ENCODE measurements around the gene PRR14.
"Not testable (repeated sequence)": the region's sequence is repeated elsewhere in the genome, so short reads cannot be mapped to it uniquely, and the experiment has no call there.

Gene PRR14

DNA sequence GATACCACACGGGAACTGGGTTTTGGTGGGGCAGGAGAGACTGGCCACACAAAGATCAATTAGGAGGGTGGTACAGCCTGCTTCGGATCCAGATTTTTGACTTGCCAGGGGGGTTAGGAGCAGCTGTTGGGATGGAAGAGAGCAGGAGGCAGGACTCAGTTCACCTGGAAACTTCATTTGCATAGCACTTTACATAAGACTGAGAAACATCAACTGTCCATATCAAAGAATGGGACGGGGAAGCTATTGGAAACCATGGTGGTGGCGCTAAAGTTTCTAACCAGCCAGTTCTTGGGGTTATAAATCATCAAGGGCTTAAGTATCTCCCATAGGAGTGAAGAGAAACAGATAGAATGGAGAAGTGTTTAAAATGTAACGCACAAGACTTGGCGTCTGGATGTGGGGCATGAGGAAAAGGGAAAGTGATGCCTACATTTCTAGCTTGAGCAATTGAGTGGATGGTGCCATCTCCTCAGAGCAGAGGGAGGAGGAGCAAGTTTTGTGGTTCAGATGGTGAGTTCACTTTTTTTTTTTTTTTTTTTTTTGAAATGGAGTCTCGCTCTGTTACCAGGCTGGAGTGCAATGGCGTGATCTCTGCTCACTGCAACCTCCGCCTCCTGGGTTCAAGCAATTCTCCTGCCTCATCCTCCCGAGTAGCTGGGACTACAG is 41.8 kb downstream of the PRR14 start:
- TF ChIP-seq BHLHE40 (IDR thresholded peaks at IDR 0.05; ENCODE audit: borderline replicate concordance) (no peak), FOXA1 (IDR thresholded peaks at IDR 0.05) (no peak), ELF4 (IDR thresholded peaks at IDR 0.05) (no peak), FOXK2 (IDR thresholded peaks at IDR 0.05) (no peak), FOXM1 (IDR thresholded peaks at IDR 0.05; ENCODE audit: borderline replicate concordance) (no peak), SP1 (IDR thresholded peaks at IDR 0.05) (no peak), NFRKB (IDR thresholded peaks at IDR 0.05) (no peak), ARNT (IDR thresholded peaks at IDR 0.05) (no peak)
- ChIA-PET CTCF (interaction anchor here (0.6 to 1.1 kb wide), 5 partner anchors 9 to 1342 kb away, joined by 3 to 4 read pairs (median 3); partner anchors contain the start of gene TBX6), POLR2A (interaction anchor here (3.4 kb wide), 1 partner anchor 33 kb away, joined by 27 read pairs; the partner anchor contains the start of gene FBRS)
- no peak for DNase-seq (ENCODE audit: extremely low spot score)

GRCh38 chr16:30694926-30695693 is 44.4 kb downstream of the PRR14 start:
- ChIA-PET CTCF (interaction anchor here (0.7 to 2.3 kb wide), 8 partner anchors 9 to 258 kb away, joined by 3 to 11 read pairs (median 6); partner anchors contain the start of gene PRR14), POLR2A (interaction anchor here (0.8 to 3.4 kb wide), 7 partner anchors 22 to 53 kb away, joined by 3 to 27 read pairs (median 4); partner anchors contain the start of genes FBRS, PHKG2 and PRR14)
- no peak for DNase-seq (ENCODE audit: extremely low spot score)

GRCh38 chr16:30696646-30697045 is 45.9 kb downstream of the PRR14 start:
- CTCF ChIA-PET: interaction anchor here (0.5 to 1.8 kb wide), 5 partner anchors 10 to 267 kb away, joined by 3 to 7 read pairs (median 4); partner anchors contain the start of genes DCTPP1 and FBRS
- not testable (repeated sequence) for DNase-seq (ENCODE audit: extremely low spot score)

More at GRCh38 chr16:30694926-30695693, 44.4 kb downstream of the PRR14 start:
- TF ChIP-seq PKNOX1 (IDR thresholded peaks at IDR 0.05) (no peak), LEF1 (IDR thresholded peaks at IDR 0.05; ENCODE audit: borderline replicate concordance) (no peak), SP1 (IDR thresholded peaks at IDR 0.05) (no peak), FOXA1 (IDR thresholded peaks at IDR 0.05) (no peak), FOXM1 (IDR thresholded peaks at IDR 0.05; ENCODE audit: borderline replicate concordance) (no peak), HDGF (IDR thresholded peaks at IDR 0.05; ENCODE audit: borderline replicate concordance) (no peak), SUZ12 (IDR thresholded peaks at IDR 0.05) (no peak), NFRKB (IDR thresholded peaks at IDR 0.05) (no peak), ELF4 (IDR thresholded peaks at IDR 0.05) (no peak)

DNA sequence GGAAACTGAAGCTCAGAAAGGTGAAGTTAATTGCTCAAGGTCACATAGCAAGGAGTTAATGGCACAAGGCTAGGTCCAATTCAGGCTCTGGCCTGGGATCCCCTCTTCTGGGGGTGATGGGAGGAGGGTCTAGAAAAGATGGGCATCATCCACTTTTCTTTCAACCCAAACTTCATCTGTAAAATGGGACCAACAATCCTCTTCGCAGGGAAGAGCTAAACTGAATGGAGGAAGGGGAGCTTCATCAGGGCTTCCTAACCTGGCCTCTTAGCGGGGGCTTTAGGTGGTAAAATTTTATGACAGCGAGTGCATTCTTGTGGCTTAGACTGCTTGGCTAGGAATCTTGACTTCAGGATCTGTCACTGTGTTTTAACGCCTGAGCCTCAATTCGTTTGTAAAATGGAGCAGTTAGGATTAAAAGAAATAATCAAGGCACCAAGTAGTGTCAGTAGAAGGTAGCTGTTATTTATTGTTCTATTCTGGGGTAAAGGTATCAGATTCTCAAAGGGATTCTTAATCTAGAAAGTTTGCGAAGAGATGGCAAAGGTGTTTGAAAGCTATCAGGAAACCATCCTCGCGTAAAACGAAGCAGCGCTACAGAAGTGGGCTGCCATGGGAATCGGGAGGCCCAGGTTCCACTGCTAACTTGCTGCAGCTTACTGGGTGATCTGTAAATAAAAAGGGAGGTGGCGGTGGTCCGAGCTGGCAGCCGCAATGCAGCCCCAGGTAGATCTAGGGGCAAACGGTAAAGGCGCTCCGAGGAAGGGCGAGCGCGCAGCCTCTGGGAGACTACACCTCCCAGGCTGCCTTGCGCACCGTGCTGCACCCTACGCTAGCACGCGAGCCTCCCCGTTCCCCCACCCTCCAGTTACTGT is 46.7 kb downstream of the PRR14 start:
- POLR2A ChIA-PET: interaction anchor here (0.5 to 3.7 kb wide), 25 partner anchors 9 to 890 kb away, joined by 3 to 57 read pairs (median 4); partner anchors contain the start of genes DCTPP1, FBRS, PHKG2 and PRR14
- DNase-seq (ENCODE audit: extremely low spot score): peak; percentile 99
- peak; percentile 97 for TF ChIP-seq ARNT (IDR thresholded peaks at IDR 0.05)
- TF ChIP-seq L3MBTL2 (conservative IDR thresholded peaks at IDR 0.05): peak; percentile 63
- no peak for TF ChIP-seq BHLHE40 (IDR thresholded peaks at IDR 0.05; ENCODE audit: borderline replicate concordance)
- CTCF ChIA-PET: interaction anchor here (0.5 to 1.8 kb wide), 6 partner anchors 11 to 268 kb away, joined by 3 to 7 read pairs (median 4); partner anchors contain the start of genes DCTPP1 and FBRS

More at GRCh38 chr16:30696646-30697045, 45.9 kb downstream of the PRR14 start:
- POLR2A ChIA-PET: interaction anchor here (0.6 to 3.7 kb wide), 17 partner anchors 8 to 889 kb away, joined by 3 to 57 read pairs (median 5); partner anchors contain the start of genes DCTPP1, FBRS, PHKG2 and PRR14

GRCh38 chr16:30698139-30698815 is 47.5 kb downstream of the PRR14 start:
- ChIA-PET POLR2A (interaction anchor here (0.7 to 3.7 kb wide), 26 partner anchors 9 to 344 kb away, joined by 3 to 57 read pairs (median 4); partner anchors contain the start of genes DCTPP1, FBRS, PHKG2 and ZNF688), CTCF (interaction anchor here (0.9 to 1.8 kb wide), 3 partner anchors 13 to 40 kb away, joined by 3 to 7 read pairs (median 5); partner anchors contain the start of gene FBRS)
- DNase-seq (ENCODE audit: extremely low spot score): peak; percentile 99
- TF ChIP-seq CTBP1 (IDR thresholded peaks at IDR 0.05; ENCODE audit: borderline replicate concordance): no peak
- TF ChIP-seq FOXM1 (IDR thresholded peaks at IDR 0.05; ENCODE audit: borderline replicate concordance): peak; percentile 97
- no peak for TF ChIP-seq FOXA1 (IDR thresholded peaks at IDR 0.05)
- TF ChIP-seq BHLHE40 (IDR thresholded peaks at IDR 0.05; ENCODE audit: borderline replicate concordance): no peak
- TF ChIP-seq L3MBTL2 (conservative IDR thresholded peaks at IDR 0.05): peak; percentile 60; the same call in 1 of the 2 replicates
- TF ChIP-seq FOXK2 (IDR thresholded peaks at IDR 0.05): no peak
- TF ChIP-seq TARDBP (IDR thresholded peaks at IDR 0.05): no peak
- TF ChIP-seq HDGF (IDR thresholded peaks at IDR 0.05; ENCODE audit: borderline replicate concordance): peak; percentile 79; the same call in 1 of the 2 replicates
- no peak; the same call in 1 of the 2 replicates for TF ChIP-seq SP1 (IDR thresholded peaks at IDR 0.05)
- no peak for TF ChIP-seq LEF1 (IDR thresholded peaks at IDR 0.05; ENCODE audit: borderline replicate concordance)
- no peak for TF ChIP-seq ARNT (IDR thresholded peaks at IDR 0.05)
- TF ChIP-seq NFRKB (IDR thresholded peaks at IDR 0.05): peak; percentile 100
- no peak for TF ChIP-seq SUZ12 (IDR thresholded peaks at IDR 0.05)
- peak; percentile 92 for TF ChIP-seq ELF4 (IDR thresholded peaks at IDR 0.05)
- no peak for TF ChIP-seq ZNF384 (IDR thresholded peaks at IDR 0.05)
- no peak for TF ChIP-seq PKNOX1 (IDR thresholded peaks at IDR 0.05)

All from HEK293T (cell line).